ENCODE data around the gene EGFR.

DNA sequence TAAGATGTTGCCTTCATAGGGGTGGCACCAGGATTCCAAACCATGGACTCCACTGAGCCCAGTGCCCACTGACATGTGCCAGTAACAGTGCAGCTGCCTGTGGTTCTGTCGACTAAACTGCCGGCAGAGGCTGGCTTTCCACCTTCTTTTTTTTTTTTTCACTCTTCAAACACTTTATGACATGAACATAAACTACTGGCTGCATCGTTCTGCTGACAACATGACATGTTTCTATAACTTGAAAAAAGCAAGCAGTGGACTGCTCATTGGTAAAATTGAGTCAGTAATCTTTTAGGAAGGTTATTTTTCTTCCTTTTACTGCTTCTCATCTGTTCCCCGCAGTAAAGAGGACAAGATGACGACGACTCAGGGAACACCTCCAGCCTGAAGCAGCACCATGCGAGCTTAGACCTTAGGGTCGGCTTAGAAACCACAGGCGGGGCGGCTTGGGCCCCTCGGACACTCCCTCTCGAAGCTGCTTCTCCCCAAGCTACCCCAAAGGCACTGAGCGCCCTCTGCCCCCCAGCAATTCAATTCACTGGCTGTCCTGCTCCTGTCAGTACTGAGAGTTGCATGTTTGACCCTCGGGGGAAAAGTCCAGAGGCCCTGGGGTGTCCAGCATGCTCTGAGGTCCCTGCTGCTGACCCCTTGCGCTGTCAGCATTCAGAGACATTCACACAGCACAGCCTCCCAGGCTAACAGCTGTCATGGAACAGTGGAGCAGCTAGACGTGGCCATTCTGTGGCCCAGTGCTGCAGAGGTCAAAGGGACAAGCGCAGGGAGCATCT lies 112.5 kb downstream of the EGFR start:
- no peak for TF ChIP-seq EP300 (IDR thresholded peaks at IDR 0.05)
- TF ChIP-seq, protein P1, sequence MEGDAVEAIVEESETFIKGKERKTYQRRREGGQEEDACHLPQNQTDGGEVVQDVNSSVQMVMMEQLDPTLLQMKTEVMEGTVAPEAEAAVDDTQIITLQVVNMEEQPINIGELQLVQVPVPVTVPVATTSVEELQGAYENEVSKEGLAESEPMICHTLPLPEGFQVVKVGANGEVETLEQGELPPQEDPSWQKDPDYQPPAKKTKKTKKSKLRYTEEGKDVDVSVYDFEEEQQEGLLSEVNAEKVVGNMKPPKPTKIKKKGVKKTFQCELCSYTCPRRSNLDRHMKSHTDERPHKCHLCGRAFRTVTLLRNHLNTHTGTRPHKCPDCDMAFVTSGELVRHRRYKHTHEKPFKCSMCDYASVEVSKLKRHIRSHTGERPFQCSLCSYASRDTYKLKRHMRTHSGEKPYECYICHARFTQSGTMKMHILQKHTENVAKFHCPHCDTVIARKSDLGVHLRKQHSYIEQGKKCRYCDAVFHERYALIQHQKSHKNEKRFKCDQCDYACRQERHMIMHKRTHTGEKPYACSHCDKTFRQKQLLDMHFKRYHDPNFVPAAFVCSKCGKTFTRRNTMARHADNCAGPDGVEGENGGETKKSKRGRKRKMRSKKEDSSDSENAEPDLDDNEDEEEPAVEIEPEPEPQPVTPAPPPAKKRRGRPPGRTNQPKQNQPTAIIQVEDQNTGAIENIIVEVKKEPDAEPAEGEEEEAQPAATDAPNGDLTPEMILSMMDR (IDR thresholded peaks at IDR 0.05), result no peak
- no peak for TF ChIP-seq POLR2A (IDR thresholded peaks at IDR 0.05; ENCODE audit: low read depth)
- no peak for TF ChIP-seq POLR2AphosphoS5 (IDR thresholded peaks at IDR 0.05)

All from esophagus muscularis mucosa (tissue), 4 donors.